ENCODE data around the gene TMIGD2. TPM values are rescaled to one million over a fixed set of nuclear protein-coding genes. Genes with fewer than 3 reads are reported as not detected.
A peak's percentile ranks its signal among the peaks of the same experiment; 100 is the strongest.
"Not testable (repeated sequence)": the region's sequence is repeated elsewhere in the genome, so short reads cannot be mapped to it uniquely, and the experiment has no call there.

Gene TMIGD2
- polyA plus RNA-seq, 3 donors, result 0.14 to 0.28 TPM; not detected in 1

DNA sequence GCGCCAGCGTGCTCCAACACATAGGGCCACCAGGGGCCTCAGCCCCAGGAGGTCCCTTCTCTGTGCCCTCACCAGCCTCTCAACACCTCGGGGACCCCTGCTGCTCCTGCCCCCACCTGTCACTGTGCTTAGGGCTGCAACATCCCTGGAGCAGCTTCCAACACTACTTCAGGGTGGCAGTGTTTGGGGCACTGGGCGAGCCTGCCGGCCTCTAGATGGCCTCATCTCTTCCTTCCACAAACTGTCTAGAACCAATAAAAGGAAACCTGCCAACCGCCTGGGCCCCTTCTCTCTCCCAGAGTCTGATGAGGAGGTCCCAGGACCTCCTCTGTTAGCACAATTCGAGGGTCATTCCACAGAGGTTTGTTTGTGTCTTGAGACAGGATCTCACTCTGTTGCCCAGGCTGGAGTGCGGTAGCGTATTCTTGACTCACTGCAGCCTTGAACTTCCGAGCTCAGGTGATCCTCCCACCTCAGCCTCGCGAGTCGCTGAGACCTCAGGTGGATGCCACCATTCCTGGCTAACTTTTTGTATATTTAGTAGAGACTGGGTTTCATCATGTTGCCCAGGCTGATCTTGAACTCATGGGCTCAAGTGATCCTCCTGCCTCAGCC lies 33.3 kb downstream of the TMIGD2 start:
- no peak for DNase-seq (ENCODE audit: low read depth in 3 of 3, low spot score in 2 of 3)

DNA sequence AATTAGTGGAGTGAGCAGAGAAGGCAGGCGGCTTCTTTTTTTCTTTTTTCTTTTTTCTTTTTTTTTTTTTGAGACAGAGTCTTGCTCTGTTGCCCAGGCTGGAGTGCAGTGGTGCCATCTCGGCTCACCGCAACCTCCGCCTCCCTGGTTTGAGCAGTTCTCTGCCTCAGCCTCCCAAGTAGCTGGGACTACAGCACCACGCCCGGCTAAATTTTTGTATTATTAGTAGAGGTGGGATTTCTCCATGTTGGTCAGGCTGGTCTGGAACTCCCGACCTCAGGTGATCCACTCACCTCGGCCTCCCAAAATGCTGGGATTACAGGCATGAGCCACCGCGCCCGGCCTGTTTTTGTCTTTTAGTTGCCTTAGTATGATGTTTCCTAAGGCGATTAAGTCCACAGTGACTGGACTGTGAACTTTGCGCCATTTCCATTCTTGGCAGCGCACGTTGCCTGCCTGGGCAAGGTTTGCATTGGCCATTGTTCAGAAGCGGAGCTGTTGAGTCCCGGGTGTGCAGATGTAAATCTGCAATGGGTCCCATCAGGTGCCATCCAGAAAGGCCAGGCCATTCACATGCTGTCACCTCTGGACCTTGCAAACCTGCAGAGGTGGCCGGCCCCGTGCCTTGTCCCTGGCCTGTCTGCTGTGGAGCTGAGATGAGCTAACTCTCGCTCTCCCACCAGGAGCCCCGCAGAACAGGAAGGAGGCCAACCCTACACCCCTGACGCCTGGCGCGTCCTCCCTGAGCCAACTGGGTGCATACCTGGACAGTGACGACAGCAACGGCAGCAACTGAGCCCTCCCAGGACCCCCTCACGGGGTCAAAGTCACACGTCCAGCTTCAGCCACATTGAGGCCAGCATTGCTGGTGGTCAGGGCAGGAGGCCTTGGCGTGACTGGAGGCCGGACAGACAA lies 34.0 kb downstream of the TMIGD2 start:
- no peak for DNase-seq (ENCODE audit: low read depth in 3 of 3, low spot score in 2 of 3)

DNA sequence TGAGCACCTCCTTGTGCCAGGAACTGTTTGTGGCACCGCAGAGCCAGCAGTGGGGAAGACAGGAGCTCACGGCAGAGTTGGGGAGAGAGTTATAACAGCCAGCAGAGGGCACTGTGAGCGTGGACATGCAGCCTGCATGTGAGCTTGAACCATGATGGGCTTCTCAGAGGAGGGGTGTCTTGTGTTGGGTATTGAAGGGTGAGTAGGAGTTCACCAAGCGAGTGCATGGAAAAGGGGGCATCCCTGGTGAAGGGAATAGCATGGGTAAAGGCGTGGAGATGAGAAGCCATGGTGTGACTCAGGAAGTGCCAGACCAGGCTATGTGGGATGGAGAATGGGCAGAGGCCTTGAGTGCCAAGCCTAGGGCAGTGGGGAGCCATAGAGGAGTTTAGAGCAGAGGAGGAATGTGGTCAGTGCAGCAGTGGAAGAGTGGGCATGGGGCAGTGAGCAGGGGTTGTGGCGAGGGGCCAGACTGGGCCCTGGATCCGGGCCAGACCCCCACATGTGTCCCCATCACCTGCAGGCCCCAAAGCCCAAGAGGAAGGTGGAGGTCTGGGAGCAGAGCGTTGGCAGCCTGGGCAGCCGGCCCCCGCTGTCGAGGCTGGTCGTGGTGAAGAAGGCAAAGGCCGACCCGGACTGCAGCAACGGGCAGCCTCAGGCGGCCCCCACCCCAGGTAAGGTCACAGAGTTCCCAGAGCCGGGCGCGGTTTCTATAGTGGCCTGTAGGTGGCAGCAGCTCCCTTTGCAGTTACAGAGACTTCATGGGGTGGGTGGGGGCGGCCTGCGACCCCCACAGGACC lies 34.9 kb downstream of the TMIGD2 start:
- no peak for DNase-seq (ENCODE audit: low read depth in 3 of 3, low spot score in 2 of 3)

DNA sequence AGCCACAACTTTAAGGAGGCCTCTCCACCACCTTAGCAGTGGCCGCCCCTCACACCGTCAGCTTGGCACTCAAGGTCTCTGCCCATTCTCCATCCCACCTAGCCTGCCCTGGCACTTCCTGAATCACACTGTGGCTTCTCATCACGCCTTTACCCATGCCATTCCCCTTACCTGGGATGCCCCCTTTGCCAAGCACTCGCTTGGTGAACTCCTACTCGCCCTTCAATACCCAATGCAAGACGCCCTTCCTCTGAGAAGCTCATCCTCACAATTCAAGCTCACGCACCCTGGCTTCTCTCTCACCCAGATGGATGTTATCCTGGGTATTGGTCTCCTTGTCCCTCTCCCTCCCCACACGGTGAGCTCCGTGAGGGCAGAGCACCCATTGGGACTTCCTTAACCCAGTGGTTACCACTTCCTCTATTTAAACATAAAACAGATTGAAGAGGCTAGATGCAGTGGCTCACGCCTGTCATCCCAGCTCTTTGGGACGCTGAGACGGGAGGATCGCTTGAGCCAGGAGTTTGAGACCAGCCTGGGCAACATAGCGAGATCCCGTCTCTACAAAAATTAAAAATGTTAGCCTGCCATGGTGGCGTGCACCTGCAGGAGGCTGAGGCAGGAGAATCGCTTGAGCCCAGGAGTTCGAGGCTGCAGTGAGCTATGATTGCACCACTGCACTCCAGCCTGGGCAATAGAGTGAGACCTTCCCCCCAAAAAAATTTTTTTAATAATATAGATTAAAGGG lies 35.8 kb downstream of the TMIGD2 start:
- DNase-seq (ENCODE audit: low read depth in 3 of 3, low spot score in 2 of 3), result no peak

DNA sequence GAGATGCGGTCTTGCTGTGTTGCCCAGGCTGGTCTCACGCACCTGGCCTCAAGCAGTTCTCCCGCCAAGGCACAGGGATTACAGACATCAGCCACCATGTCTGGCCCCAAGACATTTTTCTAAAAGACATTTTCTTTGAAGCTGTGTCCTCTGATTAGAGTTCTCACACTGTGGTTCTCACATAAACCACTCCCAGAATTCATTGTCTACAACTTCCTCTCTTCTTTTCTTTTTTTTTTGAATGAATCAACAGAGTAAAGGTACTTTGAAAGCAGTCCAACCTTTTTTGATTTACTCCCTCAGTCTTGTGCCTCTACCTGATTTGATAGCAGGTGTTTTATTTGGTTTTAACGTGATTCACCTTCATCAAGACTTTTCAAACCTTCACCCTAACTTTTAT lies 37.4 kb downstream of the TMIGD2 start:
- no peak for DNase-seq (ENCODE audit: low read depth in 3 of 3, low spot score in 2 of 3)

DNA sequence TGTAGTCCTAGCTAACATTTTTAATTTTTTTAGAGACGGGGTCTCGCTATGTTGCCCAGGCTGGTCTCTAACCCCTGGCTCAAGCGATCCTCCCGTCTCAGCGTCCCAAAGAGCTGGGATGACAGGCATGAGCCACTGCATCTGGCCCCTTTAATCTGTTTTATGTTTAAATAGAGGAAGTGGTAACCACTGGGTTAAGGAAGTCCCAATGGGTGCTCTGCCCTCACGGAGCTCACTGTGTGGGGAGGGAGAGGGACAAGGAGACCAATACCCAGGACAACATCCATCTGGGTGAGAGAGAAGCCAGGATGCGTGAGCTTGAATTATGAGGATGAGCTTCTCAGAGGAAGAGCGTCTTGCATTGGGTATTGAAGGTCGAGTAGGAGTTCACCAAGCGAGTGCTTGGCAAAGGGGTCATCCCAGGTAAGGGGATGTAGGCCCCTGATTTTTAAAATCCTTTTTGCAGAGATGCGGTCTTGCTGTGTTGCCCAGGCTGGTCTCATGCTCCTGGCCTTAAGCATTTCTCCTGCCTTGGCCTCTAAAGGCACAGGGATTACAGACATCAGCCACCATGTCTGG lies 41.5 kb downstream of the TMIGD2 start:
- DNase-seq (ENCODE audit: low read depth in 3 of 3, low spot score in 2 of 3), result no peak

DNA sequence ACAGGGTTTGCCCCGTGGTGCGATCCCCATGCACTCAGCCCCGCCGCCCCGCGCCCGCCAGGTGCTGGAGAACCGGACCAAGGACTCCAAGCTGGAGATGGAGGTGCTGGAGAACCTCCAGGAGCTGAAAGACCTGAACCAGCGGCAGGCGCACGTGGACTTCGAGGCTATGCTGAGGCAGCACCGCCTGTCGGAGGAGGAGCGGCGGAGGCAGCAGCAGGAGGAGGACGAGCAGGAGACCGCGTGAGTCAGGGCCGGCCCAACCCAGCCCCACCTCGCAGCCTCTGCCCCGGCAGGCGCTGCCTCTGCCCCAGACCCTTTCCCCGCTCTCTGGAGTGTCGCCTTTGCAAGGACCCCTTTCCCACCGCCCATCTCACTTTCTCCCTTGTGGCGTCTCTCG lies 44.0 kb downstream of the TMIGD2 start:
- no peak for DNase-seq (ENCODE audit: low read depth in 3 of 3, low spot score in 2 of 3)

DNA sequence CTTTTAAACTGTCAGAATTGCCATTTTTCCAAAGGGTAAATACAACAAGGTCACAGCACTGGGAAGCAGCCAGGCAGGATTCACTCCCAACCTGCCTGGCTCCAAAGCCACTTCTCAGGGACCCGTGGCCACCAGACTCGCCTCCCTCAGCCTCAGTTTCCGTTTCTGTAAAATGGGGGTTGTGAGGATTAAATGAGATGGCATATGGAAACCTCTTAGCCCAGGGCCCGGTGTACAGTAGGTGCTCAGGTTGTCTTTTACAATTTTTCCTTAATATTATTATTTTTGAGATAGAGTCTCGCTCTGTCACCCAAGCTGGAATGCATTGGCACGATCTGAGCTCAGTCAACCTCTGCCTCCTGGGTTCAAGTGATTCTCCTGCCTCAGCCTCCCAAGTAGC lies 45.2 kb downstream of the TMIGD2 start:
- no peak for DNase-seq (ENCODE audit: low read depth in 3 of 3, low spot score in 2 of 3)

DNA sequence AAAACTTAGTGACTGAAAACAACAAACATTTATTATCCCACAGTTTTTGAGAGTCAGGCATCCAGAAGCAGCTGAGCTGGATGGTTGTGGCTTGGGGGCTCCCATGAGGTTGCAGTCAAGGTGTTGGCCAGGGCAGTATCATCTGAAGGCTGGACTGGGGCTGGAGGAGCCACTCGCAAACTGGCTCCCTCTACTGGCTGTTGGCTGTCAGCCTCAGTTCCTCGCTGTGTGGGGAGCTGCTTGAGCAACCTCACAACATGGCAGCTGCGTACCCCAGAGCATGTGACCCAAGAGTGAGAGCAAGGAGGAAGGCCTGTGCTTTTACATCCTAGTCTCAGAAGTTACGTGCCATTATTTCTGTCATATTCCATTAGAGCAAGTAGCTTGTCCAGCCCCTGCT lies 45.6 kb downstream of the TMIGD2 start:
- DNase-seq (ENCODE audit: low read depth in 3 of 3, low spot score in 2 of 3), result no peak

DNA sequence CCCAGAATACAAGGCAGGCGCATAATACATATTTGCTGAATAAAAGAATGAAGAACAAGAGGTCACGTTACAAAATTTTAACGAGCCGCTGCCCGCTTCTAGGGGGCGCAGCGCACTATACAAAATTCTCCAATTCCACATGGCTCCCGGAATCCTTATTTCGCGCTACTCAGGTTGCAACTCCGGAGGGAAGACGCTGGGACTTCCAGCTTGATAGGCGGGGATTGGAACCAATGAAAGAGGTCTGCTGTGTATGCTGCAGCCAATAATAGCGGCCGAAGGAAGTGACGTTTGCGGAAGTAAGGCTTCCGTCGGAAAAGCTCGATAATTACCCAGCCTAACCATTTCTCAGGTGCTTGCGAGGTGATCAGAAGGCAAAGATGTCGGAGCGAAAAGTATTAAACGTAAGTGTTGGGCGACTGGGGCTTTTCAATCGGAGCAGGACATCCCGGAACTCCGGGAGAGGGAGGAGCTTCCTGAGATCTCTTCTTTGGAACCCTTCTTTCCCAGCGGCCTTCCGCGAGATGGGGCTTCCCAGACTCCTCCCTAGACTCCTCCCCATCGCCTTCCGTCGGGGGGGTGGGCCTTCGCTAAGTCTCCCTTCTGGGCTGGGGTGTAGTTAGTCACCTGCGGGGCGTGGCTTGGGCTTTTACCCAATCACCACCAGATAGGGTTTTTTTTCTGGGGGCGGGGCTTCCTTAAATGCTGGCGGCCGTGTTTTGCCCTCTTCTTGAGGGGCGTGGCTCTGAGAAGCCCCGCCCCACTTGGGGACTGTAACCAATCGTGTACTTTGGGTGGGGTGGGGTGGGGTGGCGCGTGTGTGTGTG lies 55.2 kb downstream of the TMIGD2 start, which contains the start of gene YJU2:
TSS of gene YJU2 (plus strand) at position 314 of the 827 bp plus-strand sequence. CDS start at position 381, 67 bp downstream.
- peak; percentile 99 for DNase-seq (ENCODE audit: low read depth in 3 of 3, low spot score in 2 of 3)

DNA sequence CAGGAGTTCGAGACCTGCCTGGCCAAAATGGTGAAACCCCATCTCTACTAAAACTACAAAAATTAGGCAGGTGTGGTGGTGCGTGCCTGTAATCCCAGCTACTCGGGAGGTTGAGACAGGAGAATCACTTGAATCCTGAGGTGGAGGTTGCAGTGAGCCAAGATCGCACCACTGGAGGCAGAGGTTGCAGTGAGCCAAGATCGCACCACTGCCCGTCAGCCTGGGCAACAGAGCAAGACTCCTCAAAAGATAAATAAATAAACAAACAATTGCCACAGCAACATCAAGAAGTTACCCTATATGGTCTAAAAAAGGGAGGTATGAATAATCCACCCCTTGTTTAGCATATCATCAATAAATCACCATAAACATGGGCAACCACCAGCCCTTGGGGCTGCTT lies 56.3 kb downstream of the TMIGD2 start:
- not testable (repeated sequence) for DNase-seq (ENCODE audit: low read depth in 3 of 3, low spot score in 2 of 3)

Other genes with a start within 250 kb of the TMIGD2 start
- 1 to 10 TPM; 7.2 to 9.0 (median 7.4) TPM for gene ZBTB7A, start 235.5 kb downstream of the TMIGD2 start, polyA plus RNA-seq (ENCODE audit: insufficient read length in 3 of 3)
- gene MAP2K2, start 178.3 kb downstream of the TMIGD2 start, polyA plus RNA-seq (ENCODE audit: insufficient read length in 3 of 3), result 10 to 100 TPM; 77.1 to 97.2 (median 79.0) TPM
- gene CREB3L3, start 148.8 kb downstream of the TMIGD2 start, polyA plus RNA-seq (ENCODE audit: insufficient read length in 3 of 3), result 1 to 10 TPM in 2 of 3 donors, under 1 TPM in 1; 1.00 to 1.5 (median 1.5) TPM
- 10 to 100 TPM; 12.8 to 14.6 (median 14.0) TPM for gene SIRT6, start 119.8 kb downstream of the TMIGD2 start, polyA plus RNA-seq (ENCODE audit: insufficient read length in 3 of 3)
- gene ANKRD24, start 119.7 kb downstream of the TMIGD2 start, polyA plus RNA-seq (ENCODE audit: insufficient read length in 3 of 3), result 1 to 10 TPM in 1 of 3 donors, under 1 TPM in 2; 0.65 to 1.1 (median 0.76) TPM
- under 1 TPM; 0.40 to 0.56 (median 0.49) TPM for gene EBI3, start 72.9 kb downstream of the TMIGD2 start, polyA plus RNA-seq (ENCODE audit: insufficient read length in 3 of 3)
- gene YJU2, start 55.3 kb downstream of the TMIGD2 start, polyA plus RNA-seq (ENCODE audit: insufficient read length in 3 of 3), result 10 to 100 TPM; 21.3 to 22.1 (median 22.0) TPM
- 1 to 10 TPM; 1.3 to 1.6 (median 1.3) TPM for gene SHD, start 23.1 kb downstream of the TMIGD2 start, polyA plus RNA-seq (ENCODE audit: insufficient read length in 3 of 3)
- gene FSD1, start 2.2 kb upstream of the TMIGD2 start, polyA plus RNA-seq (ENCODE audit: insufficient read length in 3 of 3), result 1 to 10 TPM; 4.3 to 5.4 (median 5.0) TPM
- 10 to 100 TPM; 22.6 to 30.0 (median 24.5) TPM for gene STAP2, start 36.4 kb upstream of the TMIGD2 start, polyA plus RNA-seq (ENCODE audit: insufficient read length in 3 of 3)
- gene MPND, start 41.2 kb upstream of the TMIGD2 start, polyA plus RNA-seq (ENCODE audit: insufficient read length in 3 of 3), result 10 to 100 TPM; 21.0 to 24.9 (median 24.4) TPM
- 10 to 100 TPM; 50.8 to 62.5 (median 50.9) TPM for gene SH3GL1, start 98.2 kb upstream of the TMIGD2 start, polyA plus RNA-seq (ENCODE audit: insufficient read length in 3 of 3)
- 10 to 100 TPM; 21.3 to 26.1 (median 21.3) TPM for gene CHAF1A, start 100.3 kb upstream of the TMIGD2 start, polyA plus RNA-seq (ENCODE audit: insufficient read length in 3 of 3)
- 10 to 100 TPM; 75.7 to 95.3 (median 87.0) TPM for gene UBXN6, start 155.4 kb upstream of the TMIGD2 start, polyA plus RNA-seq (ENCODE audit: insufficient read length in 3 of 3)
- gene HDGFL2, start 169.9 kb upstream of the TMIGD2 start, polyA plus RNA-seq (ENCODE audit: insufficient read length in 3 of 3), result 10 to 100 TPM; 58.9 to 66.0 (median 62.3) TPM
- under 1 TPM; 0.37 to 0.59 (median 0.57) TPM for gene PLIN4, start 216.1 kb upstream of the TMIGD2 start, polyA plus RNA-seq (ENCODE audit: insufficient read length in 3 of 3)
- gene PLIN5, start 232.8 kb upstream of the TMIGD2 start, polyA plus RNA-seq (ENCODE audit: insufficient read length in 3 of 3), result 1 to 10 TPM; 2.3 to 3.2 (median 2.3) TPM
- gene LRG1, start 237.6 kb upstream of the TMIGD2 start, polyA plus RNA-seq (ENCODE audit: insufficient read length in 3 of 3), result under 1 TPM; 0.44 to 0.65 (median 0.57) TPM

Measured in right renal cortex interstitium (tissue), 3 donors.